H1 (cell line): Measurements from ENCODE around the gene SLC66A1. TPM values are rescaled to one million over a fixed set of nuclear protein-coding genes. Genes with fewer than 3 reads are reported as not detected.

Source experiments
- CTCF ChIA-PET: fragments of 300-600 bp; sonication (Branson Sonifier 250); formaldehyde crosslinking; loops from one replicate; lab custom pipeline; 2021; ENCODE audit not compliant: partially characterized antibody; lab: Charles Lee
- POLR2A ChIA-PET: fragments of 300-600 bp; sonication (Branson Sonifier 250); formaldehyde crosslinking; loops from one replicate; lab custom pipeline; 2021; ENCODE audit warnings: inconsistent platforms; ENCODE audit not compliant: partially characterized antibody; lab: Charles Lee
- DNase-seq, 2 experiments: peaks; one replicate each; pipeline versions ENCODE4 v3.0.0 to v3.0.0-alpha.2; 2010 to 2022; ENCODE audit warnings: low spot score in 2 of 2, low read depth in 1 of 2, mixed read lengths in 1 of 2
- FAIRE-seq: peaks from 2 replicates; lab custom pipeline; 2011; peaks lifted over from hg19 to GRCh38; lab: Jason Lieb, UNC
- H2AFZ ChIP-seq: 2 replicates; pipeline ENCODE4 v1.8.1; 2012; ENCODE audit warnings: low read length, inconsistent platforms
- H2AK5ac ChIP-seq: 2 replicates; pipeline ENCODE4 v1.6.1; 2013; ENCODE audit warnings: low read depth, low read length
- H2BK120ac ChIP-seq: replicated peaks from 2 replicates; pipeline ENCODE3; 2013; ENCODE audit warnings: low read depth, low read length, inconsistent platforms
- H2BK12ac ChIP-seq: 2 replicates; pipeline ENCODE4 v1.6.1; 2013; ENCODE audit warnings: low read depth, low read length
- H2BK15ac ChIP-seq: 2 replicates; pipeline ENCODE4 v1.6.1; 2013; ENCODE audit warnings: low read length
- H2BK20ac ChIP-seq: 2 replicates; pipeline ENCODE4 v1.6.1; 2013; ENCODE audit warnings: low read length
- H2BK5ac ChIP-seq: 2 replicates; pipeline ENCODE4 v1.6.1; 2013; ENCODE audit warnings: low read depth, low read length
- H3K14ac ChIP-seq: 2 replicates; pipeline ENCODE4 v1.6.1; 2013; ENCODE audit warnings: inconsistent platforms; ENCODE audit not compliant: insufficient read length
- H3K18ac ChIP-seq: 2 replicates; pipeline ENCODE4 v1.6.1; 2013; ENCODE audit warnings: low read length; ENCODE audit errors: extremely low read depth
- H3K23ac ChIP-seq: 2 replicates; pipeline ENCODE4 v1.6.1; 2013; ENCODE audit warnings: inconsistent platforms; ENCODE audit not compliant: insufficient read length
- H3K23me2 ChIP-seq: 2 replicates; pipeline ENCODE4 v1.6.1; 2013; ENCODE audit warnings: low read depth, low read length
- H3K27ac ChIP-seq: 2 replicates; pipeline ENCODE4 v1.6.1; 2011; ENCODE audit warnings: low read depth, low read length, inconsistent platforms
- H3K27me3 ChIP-seq, 4 experiments: replicated peaks in 1 of 4; 1 replicate in 1 of 4; 2 replicates in 3 of 4; pipeline versions ENCODE4 v1.6.1 to v1.8.1; 2011 to 2013; ENCODE audit warnings: low read length in 3 of 4, mild to moderate bottlenecking in 3 of 4, inconsistent platforms in 2 of 4, mixed read lengths in 2 of 4, moderate library complexity in 1 of 4; ENCODE audit not compliant: control insufficient read depth in 3 of 4, insufficient read depth in 3 of 4; ENCODE audit errors: extremely low read depth in 1 of 4
- H3K36me3 ChIP-seq, 4 experiments: 2 replicates each; pipeline versions ENCODE4 v1.6.1 to v1.8.1; 2011 to 2013; ENCODE audit warnings: mild to moderate bottlenecking in 4 of 4, low read length in 3 of 4, moderate library complexity in 2 of 4, control low read depth in 1 of 4, inconsistent platforms in 1 of 4; ENCODE audit not compliant: insufficient read depth in 4 of 4, control insufficient read depth in 2 of 4
- H3K4ac ChIP-seq: replicated peaks from 2 replicates; pipeline ENCODE3; 2013; ENCODE audit warnings: low read length, low read depth, mixed read lengths, inconsistent platforms; ENCODE audit not compliant: insufficient read length
- H3K4me1 ChIP-seq, 4 experiments: replicated peaks in 1 of 4; 1 replicate in 1 of 4; 2 replicates in 3 of 4; pipeline versions ENCODE4 v1.6.1 to v1.8.1; 2011 to 2013; ENCODE audit warnings: low read length in 3 of 4, inconsistent platforms in 2 of 4, mixed read lengths in 1 of 4; ENCODE audit not compliant: insufficient read depth in 4 of 4, control insufficient read depth in 3 of 4
- H3K4me2 ChIP-seq, 2 experiments: 2 replicates each; pipeline versions ENCODE4 v1.6.1 to v1.8.1; 2011 to 2013; ENCODE audit warnings: low read depth in 2 of 2, low read length in 2 of 2, control low read depth in 1 of 2, inconsistent platforms in 1 of 2, mild to moderate bottlenecking in 1 of 2; ENCODE audit not compliant: insufficient read depth in 1 of 2
- H3K4me3 ChIP-seq, 4 experiments: fragments of 200-600, 300-600 bp in 1 of 4; sonication (generic), shearing (Covaris generic), sonication (Bioruptor Twin) in 1 of 4; 2 replicates each; pipeline versions ENCODE4 v1.5.1 to v1.8.1; 2011 to 2016; ENCODE audit warnings: low read length in 4 of 4, low read depth in 3 of 4, control low read depth in 2 of 4, inconsistent platforms in 2 of 4, mild to moderate bottlenecking in 2 of 4, mixed read lengths in 1 of 4, moderate library complexity in 1 of 4; ENCODE audit not compliant: insufficient read depth in 2 of 4; ENCODE audit errors: extremely low read depth in 1 of 4
- H3K56ac ChIP-seq: replicated peaks from 2 replicates; pipeline ENCODE3; 2013; ENCODE audit warnings: low read depth, mild to moderate bottlenecking, mixed read lengths, low read length, inconsistent platforms; ENCODE audit not compliant: insufficient read length
- H3K79me1 ChIP-seq: 2 replicates; pipeline ENCODE4 v1.6.1; 2013; ENCODE audit warnings: low read depth, low read length, control low read depth
- H3K79me2 ChIP-seq, 2 experiments: 2 replicates each; pipeline versions ENCODE4 v1.6.1 to v1.8.1; 2012 to 2013; ENCODE audit warnings: low read length in 2 of 2, mild to moderate bottlenecking in 2 of 2, inconsistent platforms in 1 of 2; ENCODE audit not compliant: insufficient read depth in 2 of 2, control insufficient read depth in 1 of 2
- H3K9ac ChIP-seq, 4 experiments: replicated peaks in 1 of 4; 1 replicate in 1 of 4; 2 replicates in 3 of 4; pipeline versions ENCODE4 v1.6.1 to v1.8.1; 2011 to 2013; ENCODE audit warnings: low read depth in 3 of 4, low read length in 3 of 4, control low read depth in 2 of 4, mild to moderate bottlenecking in 2 of 4, moderate library complexity in 2 of 4, inconsistent platforms in 1 of 4; ENCODE audit errors: extremely low read depth in 1 of 4
- H3K9me3 ChIP-seq, 2 experiments: 2 replicates each; pipeline versions ENCODE4 v1.6.1 to v1.8.1; 2012 to 2013; ENCODE audit warnings: mild to moderate bottlenecking in 2 of 2, moderate library complexity in 2 of 2, control low read depth in 1 of 2, inconsistent platforms in 1 of 2, low read depth in 1 of 2, low read length in 1 of 2, mixed read lengths in 1 of 2; ENCODE audit not compliant: insufficient read depth in 2 of 2
- H4K20me1 ChIP-seq, 2 experiments: replicated peaks in 1 of 2; 2 replicates each; pipeline versions ENCODE3 to v1.8.1; 2011 to 2013; ENCODE audit warnings: inconsistent platforms in 2 of 2, low read length in 2 of 2, mild to moderate bottlenecking in 1 of 2; ENCODE audit not compliant: insufficient read depth in 2 of 2, control insufficient read depth in 1 of 2
- H4K5ac ChIP-seq: 2 replicates; pipeline ENCODE4 v1.6.1; 2013; ENCODE audit warnings: low read length, low read depth, mixed read lengths, inconsistent platforms; ENCODE audit not compliant: insufficient read length
- H4K8ac ChIP-seq: 2 replicates; pipeline ENCODE4 v1.8.0; 2013; ENCODE audit warnings: mild to moderate bottlenecking, moderate library complexity, low read length, inconsistent platforms; ENCODE audit not compliant: insufficient read depth; ENCODE audit errors: extremely low read depth
- H4K91ac ChIP-seq: replicated peaks from 2 replicates; pipeline ENCODE3; 2013; ENCODE audit warnings: low read length, mixed read lengths, inconsistent platforms; ENCODE audit not compliant: insufficient read length
- ATF2 ChIP-seq: IDR thresholded peaks from 2 replicates; pipeline ENCODE4 v1.6.1; 2012; ENCODE audit warnings: low read length, inconsistent platforms
- RXRA ChIP-seq: IDR thresholded peaks from 2 replicates; pipeline ENCODE4 v1.6.1; 2011; ENCODE audit warnings: low read depth, mild to moderate bottlenecking, low read length, moderate library complexity; ENCODE audit not compliant: insufficient read depth
- WGBS, 2 experiments: shearing (Covaris generic) in 1 of 2; methylation state at CpG; one replicate each; pipeline versions ENCODE4 v1.1.6 to v1.1.7; 2013 to 2015; ENCODE audit warnings: low lambda C conversion rate in 2 of 2, mixed read lengths in 2 of 2, inconsistent platforms in 1 of 2, low coverage in 1 of 2, missing lambda C conversion rate in 1 of 2; ENCODE audit not compliant: insufficient replicate concordance in 2 of 2, insufficient coverage in 1 of 2, insufficient read length in 1 of 2; ENCODE audit errors: extremely low coverage in 1 of 2, missing lambda C conversion rate in 1 of 2; 5-methylcytosine and 5-hydroxymethylcytosine counted together
- polyA plus RNA-seq, 7 experiments: library from polyadenylated mRNA; depleted of rRNA in 3 of 7; stranded (reverse) in 5 of 7; unstranded in 2 of 7; fragments of >200 nt in 5 of 7; fragments of 200-250 nt in 2 of 7; gene quantifications; 1 replicate in 5 of 7; 2 replicates in 1 of 7; 4 replicates in 1 of 7; pipeline versions ENCODE4 v1.2.1 to v1.2.3, GENCODE V29; 2011 to 2013; ENCODE audit warnings: missing spikeins in 2 of 7, mixed read lengths in 2 of 7
- total RNA-seq: library from RNA; stranded (reverse); fragmentation: NEBNext Ultra II Directional; extraction: Animal tissue kit (Norgen Biotek cat#: 25700); gene quantifications from 2 replicates; pipeline ENCODE4 v1.2.1, GENCODE V29; 2021

Gene SLC66A1
- total and polyA plus RNA-seq, 2 of the 8 experiments (the other 6 are each of a cell fraction or from before 2014, with no cell fraction given) = 16.8 to 27.9 TPM

- H3K23me2 ChIP-seq = no peaks in the 10 kb centered on the region
- POLR2A ChIA-PET = interaction anchor here (1.0 to 16.9 kb wide), 2 partner anchors 12 to 63 kb away, joined by 3 to 143 read pairs; no protein-coding TSS in a partner anchor
- CTCF ChIA-PET = interaction anchor here (0.6 to 1.2 kb wide), 2 partner anchors 22 to 110 kb away, joined by 3 to 4 read pairs; no protein-coding TSS in a partner anchor
- peaks cover 0 to 6% (median 2%) of the 10 kb centered on the region in 4 experiments; a peak in 4 of 8 replicates for H3K36me3 ChIP-seq
- no peak overlapping the region for H2AFZ ChIP-seq
- no peak overlapping the region for H2BK12ac ChIP-seq
- H2BK120ac ChIP-seq = no peak overlapping the region
- no peak overlapping the region for H3K4ac ChIP-seq
- peaks cover 3 to 19% of the 10 kb centered on the region in 2 experiments for H4K20me1 ChIP-seq
- no peak overlapping the region for H2AK5ac ChIP-seq
- no peak overlapping the region for H4K8ac ChIP-seq
- no peaks in the 10 kb centered on the region for H3K79me1 ChIP-seq
- no peak overlapping the region for H2BK5ac ChIP-seq
- no peak overlapping the region for H3K18ac ChIP-seq
- peaks cover 0 to 5% (median 2%) of the 10 kb centered on the region in 4 experiments; a peak in 5 of 7 replicates for H3K4me1 ChIP-seq
- no peak overlapping the region for H3K9ac ChIP-seq
- H2BK15ac ChIP-seq = no peak overlapping the region
- H4K91ac ChIP-seq = no peak overlapping the region
- H3K27me3 ChIP-seq = no peaks in the 10 kb centered on the region
- H2BK20ac ChIP-seq = no peak overlapping the region
- no peaks in the 10 kb centered on the region for H3K9me3 ChIP-seq
- H3K27ac ChIP-seq = no peak overlapping the region
- H3K23ac ChIP-seq = no peak overlapping the region
- H3K79me2 ChIP-seq = no peaks in the 10 kb centered on the region
- no peak overlapping the region for H3K4me3 ChIP-seq
- H3K56ac ChIP-seq = no peak overlapping the region
- 95% methylated on average over 3 of the region's 3 CpGs; no CpG with 5 or more reads in 1 of the 2 experiments for WGBS, 2 experiments
- no peak overlapping the region for H4K5ac ChIP-seq
- FAIRE-seq (no peak), DNase-seq (no peak)
- H3K4me2 ChIP-seq = no peak overlapping the region
- no peak overlapping the region for H3K14ac ChIP-seq
- TF ChIP-seq ATF2 (no peak), RXRA (no peak)
Measured at GRCh38 chr1:19319196-19319595, 7.1 kb downstream of the SLC66A1 start.
